Rectal smooth muscle tissue (tissue), 1 donor: ENCODE data around the gene FNDC8.
A peak's percentile ranks its signal among the peaks of the same experiment; 100 is the strongest.
"Not testable (repeated sequence)": the region's sequence is repeated elsewhere in the genome, so short reads cannot be mapped to it uniquely, and the experiment has no call there.

Source experiments
- H3K27ac ChIP-seq: one replicate; pipeline ENCODE4 v1.7.0; 2013; ENCODE audit warnings: low read depth, low read length, inconsistent platforms
- H3K27me3 ChIP-seq: one replicate; pipeline ENCODE4 v1.7.0; 2013; ENCODE audit warnings: low read length; ENCODE audit not compliant: control insufficient read depth, insufficient read depth
- H3K36me3 ChIP-seq: one replicate; pipeline ENCODE4 v1.7.0; 2013; ENCODE audit warnings: low read length; ENCODE audit not compliant: control insufficient read depth, insufficient read depth
- H3K4me1 ChIP-seq: one replicate; pipeline ENCODE4 v1.7.0; 2013; ENCODE audit warnings: low read length; ENCODE audit not compliant: control insufficient read depth, insufficient read depth
- H3K4me3 ChIP-seq: one replicate; pipeline ENCODE4 v1.7.0; 2013; ENCODE audit warnings: low read length
- H3K9ac ChIP-seq: one replicate; pipeline ENCODE4 v1.7.0; 2013; ENCODE audit warnings: low read length

Gene FNDC8

GRCh38 chr17:35086164-35086563, 35.3 kb upstream of the FNDC8 start:
- H3K27ac ChIP-seq: no peak overlapping the region
- H3K4me1 ChIP-seq: peaks cover 9% of the 10 kb centered on the region
- H3K9ac ChIP-seq: no peak overlapping the region

GRCh38 chr17:35086931-35087573, 34.4 kb upstream of the FNDC8 start:
- H3K27me3 ChIP-seq: no peaks in the 10 kb centered on the region
- H3K36me3 ChIP-seq: no peaks in the 10 kb centered on the region
- H3K4me1 ChIP-seq: peaks cover 8% of the 10 kb centered on the region
- no peak overlapping the region for H3K9ac ChIP-seq
- H3K27ac ChIP-seq: no peak overlapping the region
- no peak overlapping the region for H3K4me3 ChIP-seq

More at GRCh38 chr17:35086164-35086563, 35.3 kb upstream of the FNDC8 start:
- H3K27me3 ChIP-seq: no peaks in the 10 kb centered on the region
- no peaks in the 10 kb centered on the region for H3K36me3 ChIP-seq
- no peak overlapping the region for H3K4me3 ChIP-seq

- H3K36me3 ChIP-seq: no peaks in the 10 kb centered on the region
- H3K4me1 ChIP-seq: peaks cover 5% of the 10 kb centered on the region
- peak overlapping the region; percentile 41 for H3K9ac ChIP-seq
- peak overlapping the region; percentile 73 for H3K4me3 ChIP-seq
- peak overlapping the region; percentile 81 for H3K27ac ChIP-seq
- H3K27me3 ChIP-seq: no peaks in the 10 kb centered on the region
Measured at GRCh38 chr17:35087731-35088355, 33.6 kb upstream of the FNDC8 start.

- Histone ChIP-seq H3K4me1 (peaks cover 5% of the 10 kb centered on the region), H3K4me3 (peak overlapping the region; percentile 73), H3K27me3 (no peaks in the 10 kb centered on the region), H3K36me3 (no peaks in the 10 kb centered on the region), H3K27ac (peak overlapping the region; percentile 81), H3K9ac (peak overlapping the region; percentile 41)
Measured at GRCh38 chr17:35088356-35088880, 33.0 kb upstream of the FNDC8 start.

- no peaks in the 10 kb centered on the region for H3K36me3 ChIP-seq
- peak overlapping the region; percentile 45 for H3K9ac ChIP-seq
- H3K27ac ChIP-seq: peak overlapping the region; percentile 81
- no peaks in the 10 kb centered on the region for H3K27me3 ChIP-seq
- peak overlapping the region; percentile 73 for H3K4me3 ChIP-seq
- H3K4me1 ChIP-seq: peaks cover 5% of the 10 kb centered on the region
Measured at GRCh38 chr17:35088881-35089585, 32.4 kb upstream of the FNDC8 start.

- Histone ChIP-seq H3K4me1 (peaks cover 5% of the 10 kb centered on the region), H3K9ac (peak overlapping the region; percentile 45), H3K36me3 (no peaks in the 10 kb centered on the region), H3K27ac (peak overlapping the region; percentile 77), H3K4me3 (peak overlapping the region; percentile 65), H3K27me3 (no peaks in the 10 kb centered on the region)
Measured at GRCh38 chr17:35089586-35090296, 31.7 kb upstream of the FNDC8 start.

GRCh38 chr17:35090707-35091106, 30.7 kb upstream of the FNDC8 start:
- H3K27ac ChIP-seq, H3K4me1 ChIP-seq, H3K36me3 ChIP-seq, H3K27me3 ChIP-seq, H3K4me3 ChIP-seq, H3K9ac ChIP-seq: not testable (repeated sequence)

GRCh38 chr17:35094902-35095301, 26.5 kb upstream of the FNDC8 start:
- Histone ChIP-seq H3K9ac (no peak overlapping the region), H3K27me3 (no peaks in the 10 kb centered on the region), H3K4me3 (no peak overlapping the region), H3K27ac (no peak overlapping the region), H3K36me3 (no peaks in the 10 kb centered on the region), H3K4me1 (no peaks in the 10 kb centered on the region)

GRCh38 chr17:35095741-35096140, 25.7 kb upstream of the FNDC8 start:
- no peaks in the 10 kb centered on the region for H3K27me3 ChIP-seq
- H3K27ac ChIP-seq: no peak overlapping the region
- H3K9ac ChIP-seq: no peak overlapping the region
- peaks cover 4% of the 10 kb centered on the region for H3K36me3 ChIP-seq
- no peaks in the 10 kb centered on the region for H3K4me1 ChIP-seq
- H3K4me3 ChIP-seq: no peak overlapping the region

- no peak overlapping the region for H3K27ac ChIP-seq
- no peaks in the 10 kb centered on the region for H3K27me3 ChIP-seq
- no peak overlapping the region for H3K9ac ChIP-seq
- H3K4me3 ChIP-seq: no peak overlapping the region
- H3K36me3 ChIP-seq: peaks cover 5% of the 10 kb centered on the region
- H3K4me1 ChIP-seq: no peaks in the 10 kb centered on the region
Measured at GRCh38 chr17:35097776-35098175, 23.6 kb upstream of the FNDC8 start.

GRCh38 chr17:35099908-35100307, 21.5 kb upstream of the FNDC8 start:
- H3K9ac ChIP-seq: no peak overlapping the region
- H3K4me1 ChIP-seq: no peaks in the 10 kb centered on the region
- no peak overlapping the region for H3K27ac ChIP-seq
- no peaks in the 10 kb centered on the region for H3K27me3 ChIP-seq
- peaks cover 10% of the 10 kb centered on the region for H3K36me3 ChIP-seq
- H3K4me3 ChIP-seq: no peak overlapping the region

- no peak overlapping the region for H3K9ac ChIP-seq
- no peaks in the 10 kb centered on the region for H3K27me3 ChIP-seq
- no peak overlapping the region for H3K27ac ChIP-seq
- H3K4me1 ChIP-seq: no peaks in the 10 kb centered on the region
- H3K4me3 ChIP-seq: no peak overlapping the region
- peaks cover 14% of the 10 kb centered on the region for H3K36me3 ChIP-seq
Measured at GRCh38 chr17:35101036-35101435, 20.4 kb upstream of the FNDC8 start.
